Activated naive CD4-positive, alpha-beta T cell treated with anti-CD3 and anti-CD28 coated beads, Interleukin-2, amount 50 U/mL, for 24 hours (primary cell): ENCODE data around the gene CNP.

Experiments used
- H3K27ac Mint-ChIP-seq: one replicate; pipeline ENCODE4 v1.8.0; 2021; ENCODE audit warnings: mild to moderate bottlenecking, mixed read lengths
- H3K27me3 Mint-ChIP-seq: one replicate; pipeline ENCODE4 v1.8.0; 2021; ENCODE audit warnings: mixed read lengths
- H3K36me3 Mint-ChIP-seq: one replicate; pipeline ENCODE4 v1.8.0; 2021; ENCODE audit warnings: mixed read lengths
- H3K4me1 Mint-ChIP-seq: one replicate; pipeline ENCODE4 v1.8.0; 2021; ENCODE audit warnings: mixed read lengths
- H3K4me3 Mint-ChIP-seq: one replicate; pipeline ENCODE4 v1.8.0; 2021; ENCODE audit warnings: mild to moderate bottlenecking, mixed read lengths
- H3K9me3 Mint-ChIP-seq: one replicate; pipeline ENCODE4 v1.8.0; 2021; ENCODE audit warnings: mixed read lengths

Gene CNP

GRCh38 chr17:42023524-42024349 lies 57.1 kb downstream of the CNP start:
- Mint-ChIP-seq H3K4me1 (peaks cover 34% of the 10 kb centered on the region), H3K36me3 (peaks cover 10% of the 10 kb centered on the region), H3K27me3 (no peaks in the 10 kb centered on the region), H3K4me3 (no peak overlapping the region), H3K27ac (no peak overlapping the region), H3K9me3 (no peaks in the 10 kb centered on the region)

DNA sequence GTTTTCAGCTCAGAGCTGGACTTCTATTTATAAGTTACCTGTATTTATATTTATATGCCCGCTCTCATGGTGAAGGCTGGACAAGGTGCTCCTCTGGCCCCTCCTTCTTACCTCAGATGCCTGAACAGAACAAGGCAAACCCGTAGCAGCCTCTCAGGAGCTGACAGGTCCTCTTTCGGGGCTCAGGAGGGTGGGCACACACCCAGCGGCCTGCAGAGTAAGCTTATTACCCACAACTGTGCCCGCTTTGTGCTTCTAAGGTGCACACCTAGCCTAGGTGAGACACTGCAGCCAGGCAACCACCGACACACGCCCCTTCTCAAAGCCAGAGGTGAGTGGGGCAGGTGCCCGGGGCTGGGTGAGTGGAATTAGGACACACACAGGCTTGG lies 58.6 kb downstream of the CNP start:
- no peaks in the 10 kb centered on the region for H3K27me3 Mint-ChIP-seq
- H3K9me3 Mint-ChIP-seq: no peaks in the 10 kb centered on the region
- peaks cover 10% of the 10 kb centered on the region for H3K36me3 Mint-ChIP-seq
- peaks cover 24% of the 10 kb centered on the region for H3K4me1 Mint-ChIP-seq
- no peak overlapping the region for H3K4me3 Mint-ChIP-seq
- no peak overlapping the region for H3K27ac Mint-ChIP-seq

DNA sequence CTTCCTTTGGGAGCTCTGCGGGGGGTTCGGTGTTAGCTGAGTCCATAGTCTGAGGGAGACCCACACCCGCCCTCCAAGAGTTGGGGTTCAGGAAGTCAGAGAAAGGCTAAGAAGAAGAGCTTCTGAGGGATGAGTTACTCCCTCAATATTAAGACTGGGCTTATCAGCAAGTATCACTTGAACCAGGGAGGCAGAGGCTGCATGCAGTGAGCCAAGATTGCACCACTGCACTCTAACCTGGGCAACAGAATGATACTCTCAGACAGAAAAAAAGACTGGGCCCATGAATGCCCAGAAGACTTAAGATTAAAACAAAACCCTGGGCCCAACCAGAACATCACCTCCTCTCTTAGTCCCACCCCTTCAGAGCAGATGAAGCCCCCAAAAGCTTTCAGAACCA lies 59.3 kb downstream of the CNP start:
- H3K27me3 Mint-ChIP-seq: no peaks in the 10 kb centered on the region
- H3K27ac Mint-ChIP-seq: no peak overlapping the region
- H3K4me3 Mint-ChIP-seq: no peak overlapping the region
- H3K9me3 Mint-ChIP-seq: no peaks in the 10 kb centered on the region
- H3K36me3 Mint-ChIP-seq: peaks cover 10% of the 10 kb centered on the region
- H3K4me1 Mint-ChIP-seq: peaks cover 18% of the 10 kb centered on the region

- H3K27me3 Mint-ChIP-seq: no peaks in the 10 kb centered on the region
- peaks cover 8% of the 10 kb centered on the region for H3K36me3 Mint-ChIP-seq
- H3K27ac Mint-ChIP-seq: no peak overlapping the region
- H3K4me3 Mint-ChIP-seq: no peak overlapping the region
- H3K4me1 Mint-ChIP-seq: peaks cover 10% of the 10 kb centered on the region
- H3K9me3 Mint-ChIP-seq: no peaks in the 10 kb centered on the region
These were observed 60.4 kb downstream of the CNP start for GRCh38 chr17:42026857-42027589.
